NCI-H748 treated with DMSO at 0.1 percent for 48 hours (cell line): Measurements from ENCODE around the gene ARMC12.
"Not testable (repeated sequence)": the region's sequence is repeated elsewhere in the genome, so short reads cannot be mapped to it uniquely, and the experiment has no call there.

Experiments
- DNase-seq: peaks from one replicate; lab custom pipeline; 2025; lab: John Stamatoyannopoulos, UW

Gene ARMC12

DNA sequence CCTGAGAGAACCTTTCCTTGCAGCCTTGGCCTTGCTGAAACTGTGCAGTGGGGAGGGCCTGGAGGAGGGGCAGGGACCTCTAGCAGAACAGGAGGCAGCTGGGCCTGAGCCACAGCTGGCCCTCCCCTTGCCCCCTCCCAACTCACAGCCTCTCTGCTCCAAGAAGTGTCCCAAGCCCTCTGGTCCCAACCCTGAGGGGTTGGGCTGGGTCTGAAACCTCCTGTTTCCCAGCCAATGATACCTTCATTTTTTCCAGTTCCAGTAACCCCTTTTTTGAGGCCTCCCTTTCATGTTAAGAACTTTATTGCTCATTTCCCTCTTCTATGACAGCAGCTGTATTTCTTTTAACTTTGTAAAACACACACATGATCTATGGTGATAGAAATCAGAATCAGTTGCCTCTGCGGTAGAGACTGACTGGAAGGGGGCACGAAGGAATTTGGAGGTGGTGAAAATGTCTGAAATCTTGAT lies 17.9 kb upstream of the ARMC12 start:
- DNase-seq, result no peak

DNA sequence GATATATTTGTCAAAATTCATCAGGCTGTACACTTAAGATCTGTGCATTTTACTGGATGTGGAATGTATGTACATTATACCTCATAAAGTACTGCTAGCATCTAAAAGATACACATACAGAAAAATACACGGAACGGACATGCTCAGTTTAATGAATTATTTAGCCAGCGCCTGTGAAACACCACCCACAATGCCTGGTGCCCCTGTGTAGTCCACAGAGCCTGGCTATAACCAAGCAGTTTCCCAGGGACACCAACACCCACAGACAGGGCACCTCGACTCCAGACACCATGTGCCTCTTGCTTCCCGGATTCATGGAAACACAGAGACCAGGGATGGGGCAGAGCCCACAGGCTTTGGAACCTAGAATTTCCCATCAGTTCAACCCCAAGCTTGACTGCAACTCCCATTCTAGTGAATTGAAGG lies 17.4 kb upstream of the ARMC12 start:
- no peak for DNase-seq

DNA sequence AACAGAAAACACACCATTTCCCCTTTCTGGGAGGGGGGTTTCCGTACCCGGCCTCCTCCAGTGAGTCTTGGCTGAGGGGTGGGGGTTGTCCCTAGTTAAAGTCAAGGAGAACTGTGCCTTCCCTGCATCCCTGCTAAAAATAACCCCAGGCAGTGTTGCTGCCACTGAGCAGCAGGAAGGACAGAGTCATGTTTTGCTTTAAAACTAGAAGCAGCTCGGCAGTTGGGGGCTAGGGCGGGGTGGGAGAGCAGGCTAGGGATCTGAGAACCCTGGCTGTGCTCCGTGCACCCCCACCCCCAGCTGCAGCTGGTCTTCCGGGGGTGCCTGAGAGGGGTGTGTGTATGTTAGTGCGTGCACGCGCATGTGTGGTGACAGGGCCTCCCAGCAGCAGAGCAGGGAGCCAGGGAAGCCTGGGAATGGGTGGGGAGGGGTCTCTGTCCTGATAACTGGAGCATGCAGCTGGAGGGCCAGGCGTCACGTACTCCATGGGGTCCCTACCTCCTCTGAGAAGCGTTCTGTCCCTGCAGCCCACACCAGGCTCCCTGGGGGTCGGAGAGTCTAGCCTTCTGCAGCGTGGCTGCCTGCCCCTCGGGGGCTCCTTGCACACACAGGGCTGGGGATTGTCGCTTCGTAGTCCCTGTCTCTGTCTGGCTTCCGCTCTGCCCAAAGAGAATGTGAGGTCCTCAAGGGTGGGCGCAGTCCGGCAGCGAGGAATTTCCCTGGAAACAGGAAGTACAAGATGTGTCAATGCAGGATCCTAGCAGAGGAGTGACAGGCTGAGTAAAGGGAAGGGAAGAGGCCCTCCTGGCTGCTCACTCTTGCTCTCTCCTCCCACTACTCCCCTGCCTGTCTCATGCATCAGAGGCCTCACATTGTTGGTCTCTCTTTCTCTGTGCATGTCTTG lies 16.8 kb upstream of the ARMC12 start:
- DNase-seq, result no peak

DNA sequence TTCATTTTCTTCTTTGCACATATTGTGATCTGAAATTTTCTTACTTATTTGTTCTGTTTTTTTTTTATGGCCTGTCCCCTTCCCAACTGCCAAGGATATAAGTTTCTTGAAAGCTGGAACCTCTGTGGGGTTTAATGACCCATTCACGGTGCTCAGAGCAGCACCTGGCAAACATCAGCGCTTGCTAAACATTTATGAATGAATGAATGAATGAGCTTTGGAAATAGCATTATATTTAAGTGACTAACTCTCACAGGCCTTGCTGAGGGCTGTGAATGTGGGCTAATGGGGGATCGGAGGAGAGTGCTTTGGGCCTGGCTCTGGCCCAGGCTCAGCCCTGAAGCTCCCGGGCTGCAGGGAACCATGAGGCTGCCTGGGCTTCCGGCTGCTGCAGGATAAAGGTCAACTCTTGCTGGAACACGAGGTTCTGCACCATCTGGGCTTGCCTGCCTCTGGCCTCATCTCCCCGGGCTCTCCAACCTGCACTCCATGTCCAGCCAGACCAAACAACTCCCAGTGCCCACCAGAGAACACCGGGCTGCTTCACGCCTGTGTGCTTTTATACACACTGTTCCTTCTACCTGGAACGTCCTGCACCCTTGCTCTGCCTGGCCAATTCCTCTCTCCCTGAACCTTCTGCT lies 14.6 kb upstream of the ARMC12 start:
- no peak for DNase-seq

DNA sequence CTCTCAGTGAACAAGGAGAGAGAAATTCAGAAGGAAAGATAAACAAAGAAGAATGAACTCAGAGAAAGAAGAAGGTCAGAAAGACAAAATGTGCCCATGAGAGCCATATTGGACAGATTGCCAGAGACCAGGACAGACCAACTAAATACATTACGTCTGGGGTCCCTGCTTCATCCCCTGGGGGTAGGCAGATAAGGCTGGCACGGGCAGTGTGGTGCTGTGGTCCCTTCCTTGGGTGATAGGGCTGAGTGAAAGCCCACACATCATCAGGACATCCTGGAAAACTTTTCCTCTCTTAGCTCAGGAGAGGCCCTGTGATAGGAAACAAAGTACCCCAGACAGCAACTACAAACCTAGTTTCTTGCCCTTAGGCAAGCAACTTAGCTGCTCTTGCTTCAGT lies 13.2 kb upstream of the ARMC12 start:
- DNase-seq, result no peak

DNA sequence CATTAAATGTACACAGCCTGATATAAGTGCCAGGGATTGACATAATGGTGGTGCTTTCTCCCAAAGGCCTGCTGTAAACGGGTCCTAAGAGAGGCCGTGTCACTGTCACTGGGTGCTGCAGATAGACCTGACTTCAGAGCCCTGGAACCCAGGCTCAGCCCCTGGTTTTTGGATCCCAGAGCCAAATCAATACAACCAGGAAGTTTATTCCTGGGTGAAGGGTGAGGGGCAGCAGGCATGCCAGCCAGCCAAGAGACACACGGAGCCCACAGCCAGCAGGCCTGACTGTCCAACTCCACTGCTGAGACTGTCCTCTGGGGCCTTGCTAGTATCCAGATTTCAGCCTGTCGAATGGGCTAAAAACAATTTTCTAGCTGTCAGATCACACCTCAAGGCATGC lies 12.8 kb upstream of the ARMC12 start:
- no peak for DNase-seq

DNA sequence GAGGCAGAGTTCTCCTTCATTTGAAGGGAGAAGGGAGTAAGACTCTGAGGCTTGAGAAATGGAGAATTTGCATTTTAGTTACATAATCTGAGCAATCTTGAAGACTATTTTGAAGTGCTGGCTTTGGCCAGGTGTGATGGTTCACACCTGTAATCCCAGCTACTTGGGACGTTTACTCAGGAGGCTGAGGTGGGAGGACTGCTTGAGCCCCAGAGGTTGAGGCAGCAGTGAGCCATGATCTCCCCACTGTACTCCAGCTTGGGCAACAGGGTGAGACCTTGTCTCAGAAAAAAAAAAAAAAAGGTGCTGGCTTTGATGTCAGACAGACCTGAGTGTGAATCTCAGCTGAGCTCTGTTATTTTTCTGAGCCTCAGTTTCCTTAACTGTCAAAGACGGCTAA lies 12.4 kb upstream of the ARMC12 start:
- no peak for DNase-seq

DNA sequence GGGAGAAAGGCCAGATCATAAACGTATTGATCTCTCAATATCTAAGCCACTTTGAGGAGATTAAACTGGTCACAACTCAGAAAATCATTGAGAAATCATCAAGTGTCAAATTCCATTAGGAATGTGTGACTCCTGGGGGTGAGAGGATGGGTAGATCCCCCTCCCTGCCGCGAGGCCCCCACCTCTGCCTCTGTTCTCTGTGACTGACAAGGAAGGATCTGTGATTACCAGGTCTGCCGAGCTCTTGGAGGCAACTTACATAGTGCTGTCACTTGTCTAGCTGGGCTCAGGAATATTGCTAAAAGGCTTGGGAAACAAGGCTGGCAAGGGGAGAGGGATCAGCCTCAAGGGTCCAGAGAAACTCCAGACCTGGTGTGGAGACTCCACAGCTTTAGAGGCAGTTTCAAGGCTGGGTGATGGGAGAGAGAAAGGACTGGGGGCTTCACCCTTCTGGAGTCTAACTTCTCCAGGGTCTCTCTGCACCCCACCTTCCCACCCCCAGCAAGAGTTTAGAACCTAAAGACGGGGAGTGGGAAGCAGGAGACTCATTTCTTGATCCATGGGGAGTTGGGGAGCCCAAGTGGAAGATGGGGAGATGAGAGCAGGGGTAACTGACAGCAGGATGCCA lies 11.6 kb upstream of the ARMC12 start:
- DNase-seq, result no peak

DNA sequence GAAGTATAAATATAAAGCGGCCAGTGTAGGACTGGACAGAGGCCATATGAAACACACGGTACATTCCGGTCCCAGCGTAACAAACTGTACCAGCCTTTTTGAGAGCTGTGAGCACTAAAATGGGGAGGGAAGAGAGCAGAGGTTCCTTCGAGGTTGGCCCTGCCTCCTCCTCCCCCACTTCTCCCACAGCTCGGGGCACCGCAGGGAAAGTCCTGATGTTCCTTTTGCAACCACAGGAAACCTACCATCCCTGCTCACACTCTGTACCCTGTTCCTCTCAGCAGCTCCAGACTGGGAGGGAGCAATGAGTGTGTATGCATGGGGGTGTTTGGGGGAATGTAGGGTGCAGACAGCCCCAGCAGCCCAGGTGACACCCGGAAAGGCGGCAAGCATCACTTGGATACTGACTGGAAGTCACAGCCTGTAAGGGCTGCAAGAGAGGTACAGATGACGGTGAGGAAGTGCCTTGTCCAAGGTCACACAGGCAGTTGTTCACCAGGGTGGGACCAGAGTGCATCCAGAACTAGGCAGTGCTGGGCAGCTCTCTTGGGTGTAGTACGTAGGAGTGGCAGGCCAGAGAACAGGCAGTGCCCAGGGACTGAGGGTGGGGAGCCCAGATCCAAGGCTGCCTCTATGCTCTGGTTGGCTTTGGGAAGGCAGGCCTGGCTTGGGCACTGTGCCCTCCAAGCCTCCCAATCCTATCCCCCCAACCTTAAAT lies 11.0 kb upstream of the ARMC12 start:
- no peak for DNase-seq

DNA sequence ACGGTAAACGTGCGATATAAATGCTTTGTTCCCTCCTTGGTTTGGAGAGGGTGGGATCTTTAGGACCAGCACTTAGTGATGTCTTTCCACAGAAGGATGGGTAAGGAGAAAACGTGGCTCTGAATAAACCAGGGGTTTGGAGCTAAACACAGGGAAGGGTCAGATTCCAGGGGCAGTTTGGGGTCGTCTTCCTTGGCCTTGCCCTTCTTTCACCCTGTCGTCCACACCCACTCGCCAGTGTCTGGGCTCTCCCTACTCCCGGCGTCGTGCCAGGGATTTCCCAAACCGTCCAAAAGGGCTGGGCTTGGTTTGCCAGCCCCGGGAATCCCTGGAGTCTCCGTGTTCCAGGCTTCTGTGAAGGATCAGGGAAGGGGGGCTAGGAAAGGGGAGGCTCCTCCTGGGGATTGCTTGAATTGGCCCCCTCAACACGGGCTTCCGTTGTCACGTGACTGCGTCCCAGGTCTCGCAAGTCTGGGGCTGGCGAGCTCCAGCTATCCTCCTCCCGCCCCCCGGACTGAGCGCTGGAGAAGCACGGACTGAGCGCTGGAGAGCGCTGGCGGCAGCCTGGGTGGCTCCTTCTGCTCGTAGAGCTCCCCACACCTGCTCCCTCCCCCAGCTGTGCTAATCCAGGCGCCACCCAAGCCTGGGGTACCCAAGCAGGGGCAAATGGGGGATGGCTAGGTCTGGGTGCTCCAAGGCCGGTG lies 9.4 kb upstream of the ARMC12 start:
- DNase-seq, result peak; percentile 67

DNA sequence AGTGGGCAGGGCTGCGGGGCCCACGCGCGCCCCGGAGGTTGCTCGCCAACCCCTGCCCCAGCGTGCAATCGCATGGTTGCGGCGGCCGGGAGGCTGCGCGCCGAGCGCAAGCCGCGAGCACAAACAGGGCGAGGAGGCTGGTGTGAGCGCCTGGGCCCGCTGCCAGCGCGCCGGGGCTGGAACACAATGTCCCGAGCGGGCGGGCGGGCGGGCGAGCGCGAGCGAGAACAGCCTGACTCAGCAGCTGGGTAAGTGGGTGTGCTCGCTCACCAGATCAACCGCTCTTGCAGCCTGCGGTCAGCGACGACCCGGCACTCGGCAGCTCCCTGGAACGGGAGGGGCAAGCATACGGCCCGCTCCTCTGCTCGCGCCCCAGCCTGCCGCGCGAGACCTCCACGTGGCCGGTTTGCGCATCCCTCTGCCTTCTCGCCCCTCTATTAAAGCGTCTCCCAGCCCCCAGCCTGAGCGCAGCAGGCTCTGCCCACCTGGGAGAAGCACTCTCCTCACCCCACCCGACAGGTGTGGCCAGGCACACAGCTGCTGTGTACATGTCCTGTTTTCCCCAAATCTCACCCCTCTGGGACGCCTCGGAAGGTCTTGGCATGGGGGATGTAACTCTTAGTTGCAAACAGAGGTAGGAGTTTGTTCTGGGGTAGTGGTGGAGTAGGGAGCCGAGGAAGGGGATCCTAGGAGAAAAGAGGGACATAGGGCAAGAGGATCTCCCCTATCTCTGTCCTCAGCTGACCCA lies 8.7 kb upstream of the ARMC12 start:
- DNase-seq, result peak; percentile 67

DNA sequence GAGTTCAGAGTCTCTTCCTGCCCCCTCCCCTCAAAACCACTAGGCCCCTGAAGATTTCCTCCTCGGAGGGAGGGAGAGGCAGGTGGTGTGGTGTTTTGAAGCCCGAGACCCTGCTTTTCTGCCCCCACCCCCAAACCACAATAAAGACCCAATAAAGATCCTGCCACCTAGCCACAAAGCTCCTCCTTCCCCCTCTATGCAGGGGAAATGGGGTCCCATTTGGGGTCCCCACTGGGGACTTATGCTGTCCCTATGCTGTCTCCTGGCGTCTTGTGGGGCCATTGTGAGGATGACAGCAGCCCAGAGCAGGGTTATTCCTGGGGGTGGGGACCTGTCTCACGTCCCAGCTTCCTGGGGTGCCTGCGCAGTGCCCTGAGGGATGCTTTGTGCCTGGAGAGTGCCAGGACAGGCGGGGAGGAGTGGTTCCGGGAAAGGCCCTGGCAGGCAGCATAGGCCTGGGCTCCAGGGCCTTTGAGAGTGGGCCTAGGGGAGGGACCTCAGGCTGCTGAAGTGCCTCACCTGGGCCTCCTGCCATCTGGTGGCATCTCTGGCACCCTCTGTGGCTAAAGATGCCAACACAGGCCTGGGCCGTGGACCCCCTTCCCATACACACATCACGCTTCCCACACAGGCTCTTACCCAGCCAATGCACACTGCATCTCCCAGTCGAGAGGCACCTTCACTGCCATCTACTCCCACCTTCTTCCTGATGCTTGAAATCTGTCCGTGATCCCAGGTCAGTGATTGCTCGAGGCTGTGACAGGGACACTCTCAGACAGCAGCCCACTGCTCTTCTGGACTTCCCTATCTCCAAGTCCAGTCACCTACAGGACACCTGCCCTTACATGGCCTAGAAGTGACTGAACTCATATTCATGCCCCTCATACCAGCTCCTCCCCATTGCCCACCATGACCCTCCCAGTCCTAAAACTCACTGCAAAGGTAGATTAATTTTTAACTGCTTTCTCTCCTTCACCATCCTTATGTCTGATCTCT lies 7.9 kb upstream of the ARMC12 start:
- no peak for DNase-seq

DNA sequence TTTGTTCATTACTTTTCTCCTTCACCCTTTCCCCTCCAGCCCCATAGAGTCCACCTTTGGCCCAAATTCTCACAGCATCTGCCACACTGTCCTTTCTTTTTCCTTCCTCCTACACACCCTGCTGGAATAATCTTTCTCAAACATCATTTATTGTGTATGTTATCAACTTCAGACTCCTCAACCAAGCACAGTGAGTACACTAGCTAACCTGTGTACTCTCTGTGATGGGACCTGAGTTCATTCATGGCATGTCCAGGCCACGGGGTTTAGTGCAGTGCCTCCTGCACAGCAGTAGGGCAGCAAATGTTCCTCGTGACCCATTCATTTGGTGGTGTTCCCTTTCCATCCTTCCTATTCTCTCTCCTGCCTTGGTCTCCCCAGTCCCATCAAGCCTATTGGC lies 7.1 kb upstream of the ARMC12 start:
- no peak for DNase-seq

DNA sequence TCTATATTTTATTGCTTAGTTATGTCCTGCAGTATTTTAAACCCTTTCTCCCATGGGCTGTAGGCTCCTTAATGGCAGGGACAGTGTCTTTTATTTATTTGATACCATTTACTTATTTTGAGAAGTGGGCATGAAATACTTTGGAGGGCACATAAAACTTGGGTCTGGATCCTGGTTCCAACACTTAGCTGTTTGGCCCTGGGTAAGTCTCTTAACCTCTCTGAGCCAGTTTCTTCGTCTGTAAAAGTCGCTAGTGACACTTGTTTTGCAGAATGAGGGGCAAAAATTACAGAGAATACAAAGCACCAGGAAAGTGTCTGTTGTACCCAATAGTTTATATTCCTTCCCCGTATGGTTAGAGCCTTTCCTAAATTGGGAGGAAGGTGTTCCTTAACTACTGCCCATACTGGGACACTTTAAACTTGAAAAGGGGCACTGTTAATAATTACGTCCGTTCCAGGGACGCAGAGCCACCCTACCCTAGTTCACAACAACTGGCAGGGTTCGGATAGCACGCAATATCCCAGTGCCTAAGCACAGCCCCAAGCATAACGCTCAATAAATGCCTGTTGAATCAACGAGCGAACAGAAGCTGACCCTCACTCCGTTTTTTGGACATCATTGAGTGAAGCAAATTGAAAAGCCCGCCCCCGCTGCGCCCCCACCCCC lies 6.0 kb upstream of the ARMC12 start:
- no peak for DNase-seq

DNA sequence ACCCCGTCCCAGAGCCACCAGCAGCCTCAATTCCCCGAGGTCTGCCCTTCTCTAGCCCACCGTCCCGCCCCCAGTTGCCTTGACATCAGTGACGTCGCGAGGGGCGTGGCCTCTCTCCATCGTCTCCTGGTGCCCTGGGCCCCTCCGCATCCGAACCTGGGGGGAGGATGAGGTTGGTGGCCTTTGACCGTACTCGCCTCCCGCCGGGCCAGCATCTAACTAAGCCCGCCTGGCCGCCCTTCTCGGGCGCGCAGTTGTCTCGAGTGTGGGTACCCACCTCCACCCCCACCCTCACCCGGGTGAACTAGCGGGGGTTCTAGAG lies 5.5 kb upstream of the ARMC12 start:
- DNase-seq, result peak; percentile 80

DNA sequence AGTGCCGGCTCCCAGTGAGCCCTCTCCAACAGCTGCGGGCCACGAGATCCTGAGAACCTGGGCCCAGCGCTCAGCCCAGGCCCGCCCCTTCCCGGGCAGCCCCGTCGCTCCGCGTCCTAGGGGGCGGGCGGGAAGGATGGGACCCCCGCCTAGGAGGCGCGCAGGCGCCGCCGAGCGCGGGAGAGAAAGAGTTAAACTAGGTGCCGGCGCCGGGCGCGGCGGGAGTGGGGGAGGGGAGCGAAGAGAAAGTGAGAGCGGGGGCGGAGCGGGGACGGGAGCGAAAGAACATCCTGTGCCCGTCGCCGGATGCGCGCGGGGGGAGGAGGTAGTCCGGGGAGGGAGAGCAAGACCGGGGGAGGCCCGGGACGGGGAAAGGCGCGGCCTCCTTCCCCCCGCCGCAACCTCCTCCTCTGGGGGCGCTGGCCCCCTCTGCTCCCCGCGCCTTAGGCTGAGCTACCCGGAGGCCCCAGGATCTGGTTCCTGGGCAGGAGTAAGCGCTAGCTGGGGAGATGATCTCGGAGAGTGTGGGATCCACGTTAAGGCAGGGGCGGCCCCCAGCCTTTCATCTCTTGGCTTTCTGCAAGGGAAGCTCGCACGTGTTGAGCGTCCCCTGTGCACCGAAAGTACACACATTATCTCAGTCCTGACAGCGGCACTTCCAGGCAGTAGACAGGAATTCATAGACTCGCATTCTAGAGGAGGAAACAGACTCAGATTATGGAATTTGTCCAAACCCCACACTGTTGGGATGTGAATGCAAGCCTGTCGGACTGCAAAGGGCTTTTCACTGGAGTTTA lies 4.9 kb upstream of the ARMC12 start:
- DNase-seq, result peak; percentile 70

DNA sequence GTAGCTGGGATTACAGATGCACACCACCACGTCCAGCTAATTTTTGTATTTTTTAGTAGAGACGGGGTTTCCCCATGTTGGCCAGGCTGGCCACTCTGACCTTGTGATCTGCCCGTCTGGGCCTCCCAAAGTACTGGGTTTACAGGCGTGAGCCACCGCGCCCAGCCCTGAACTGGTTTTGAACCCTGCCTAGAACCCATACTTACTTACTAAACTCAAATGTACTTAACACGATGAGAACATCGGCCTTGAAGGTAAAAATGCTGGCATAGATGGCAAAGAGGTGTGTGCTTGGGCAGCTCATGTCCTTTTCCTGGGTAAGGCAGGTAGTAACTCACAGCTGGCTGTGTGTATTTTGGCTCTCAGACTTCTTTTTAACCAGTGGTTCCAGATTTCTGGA lies 3.2 kb upstream of the ARMC12 start:
- DNase-seq, result no peak

DNA sequence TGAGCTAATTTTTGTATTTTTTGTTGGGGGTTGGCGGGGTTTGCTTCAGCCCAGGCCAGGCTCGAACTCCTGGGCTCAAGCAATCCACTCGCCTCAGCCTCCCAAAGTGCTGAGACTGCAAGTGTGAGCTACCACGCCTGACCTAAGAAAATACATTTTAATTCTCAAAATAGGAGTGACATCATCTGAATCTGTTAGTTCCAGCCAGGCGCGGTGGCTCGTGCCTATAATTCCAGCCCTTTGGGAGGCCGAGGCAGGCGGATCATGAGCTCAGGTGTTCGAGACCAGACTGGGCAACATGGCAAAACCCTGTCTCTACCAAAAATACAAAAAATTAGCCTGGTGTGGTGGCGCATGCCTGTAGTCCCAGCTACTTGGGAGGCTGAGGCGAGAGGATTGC lies 2.5 kb upstream of the ARMC12 start:
- DNase-seq, result not testable (repeated sequence)
